ENCODE results near the gene UBALD1.

- TF ChIP-seq TBL1XR1 (IDR thresholded peaks at IDR 0.05; ENCODE audit: low read length in 2 of 2) = no peak
- no peak for TF ChIP-seq CTCF (IDR thresholded peaks at IDR 0.05 in 2 of 3, conservative IDR thresholded peaks at IDR 0.05 in 1 of 3; ENCODE audit: insufficient read depth in 2 of 3, low read depth in 1 of 3, low read length in 3 of 3)
- TF ChIP-seq SMC3 (conservative IDR thresholded peaks at IDR 0.05; ENCODE audit: insufficient read depth, low read depth, low read length) = no peak
- TF ChIP-seq KLF6 (CRISPR knock-in tag; IDR thresholded peaks at IDR 0.05; ENCODE audit: borderline replicate concordance) = no peak
- no peak for TF ChIP-seq ZFP36 (IDR thresholded peaks at IDR 0.05; ENCODE audit: low read depth, low read length, partially characterized antibody)
- TF ChIP-seq BCLAF1 (IDR thresholded peaks at IDR 0.05; ENCODE audit: borderline replicate concordance in 1 of 2, control insufficient read depth in 1 of 2, low read depth in 2 of 2, low read length in 1 of 2) = no peak
- TF ChIP-seq FOXP1 (CRISPR knock-in tag; IDR thresholded peaks at IDR 0.05) = no peak
- TF ChIP-seq FOSL1 (tag; conservative IDR thresholded peaks at IDR 0.05) = no peak
- TF ChIP-seq RBM14 (IDR thresholded peaks at IDR 0.05; ENCODE audit: borderline replicate concordance, insufficient read depth, low read depth, low read length) = no peak
- no peak for TF ChIP-seq SMARCE1 (IDR thresholded peaks at IDR 0.05)
- TF ChIP-seq CAMTA2 (CRISPR knock-in tag; conservative IDR thresholded peaks at IDR 0.05) = no peak
- TF ChIP-seq, protein P1, sequence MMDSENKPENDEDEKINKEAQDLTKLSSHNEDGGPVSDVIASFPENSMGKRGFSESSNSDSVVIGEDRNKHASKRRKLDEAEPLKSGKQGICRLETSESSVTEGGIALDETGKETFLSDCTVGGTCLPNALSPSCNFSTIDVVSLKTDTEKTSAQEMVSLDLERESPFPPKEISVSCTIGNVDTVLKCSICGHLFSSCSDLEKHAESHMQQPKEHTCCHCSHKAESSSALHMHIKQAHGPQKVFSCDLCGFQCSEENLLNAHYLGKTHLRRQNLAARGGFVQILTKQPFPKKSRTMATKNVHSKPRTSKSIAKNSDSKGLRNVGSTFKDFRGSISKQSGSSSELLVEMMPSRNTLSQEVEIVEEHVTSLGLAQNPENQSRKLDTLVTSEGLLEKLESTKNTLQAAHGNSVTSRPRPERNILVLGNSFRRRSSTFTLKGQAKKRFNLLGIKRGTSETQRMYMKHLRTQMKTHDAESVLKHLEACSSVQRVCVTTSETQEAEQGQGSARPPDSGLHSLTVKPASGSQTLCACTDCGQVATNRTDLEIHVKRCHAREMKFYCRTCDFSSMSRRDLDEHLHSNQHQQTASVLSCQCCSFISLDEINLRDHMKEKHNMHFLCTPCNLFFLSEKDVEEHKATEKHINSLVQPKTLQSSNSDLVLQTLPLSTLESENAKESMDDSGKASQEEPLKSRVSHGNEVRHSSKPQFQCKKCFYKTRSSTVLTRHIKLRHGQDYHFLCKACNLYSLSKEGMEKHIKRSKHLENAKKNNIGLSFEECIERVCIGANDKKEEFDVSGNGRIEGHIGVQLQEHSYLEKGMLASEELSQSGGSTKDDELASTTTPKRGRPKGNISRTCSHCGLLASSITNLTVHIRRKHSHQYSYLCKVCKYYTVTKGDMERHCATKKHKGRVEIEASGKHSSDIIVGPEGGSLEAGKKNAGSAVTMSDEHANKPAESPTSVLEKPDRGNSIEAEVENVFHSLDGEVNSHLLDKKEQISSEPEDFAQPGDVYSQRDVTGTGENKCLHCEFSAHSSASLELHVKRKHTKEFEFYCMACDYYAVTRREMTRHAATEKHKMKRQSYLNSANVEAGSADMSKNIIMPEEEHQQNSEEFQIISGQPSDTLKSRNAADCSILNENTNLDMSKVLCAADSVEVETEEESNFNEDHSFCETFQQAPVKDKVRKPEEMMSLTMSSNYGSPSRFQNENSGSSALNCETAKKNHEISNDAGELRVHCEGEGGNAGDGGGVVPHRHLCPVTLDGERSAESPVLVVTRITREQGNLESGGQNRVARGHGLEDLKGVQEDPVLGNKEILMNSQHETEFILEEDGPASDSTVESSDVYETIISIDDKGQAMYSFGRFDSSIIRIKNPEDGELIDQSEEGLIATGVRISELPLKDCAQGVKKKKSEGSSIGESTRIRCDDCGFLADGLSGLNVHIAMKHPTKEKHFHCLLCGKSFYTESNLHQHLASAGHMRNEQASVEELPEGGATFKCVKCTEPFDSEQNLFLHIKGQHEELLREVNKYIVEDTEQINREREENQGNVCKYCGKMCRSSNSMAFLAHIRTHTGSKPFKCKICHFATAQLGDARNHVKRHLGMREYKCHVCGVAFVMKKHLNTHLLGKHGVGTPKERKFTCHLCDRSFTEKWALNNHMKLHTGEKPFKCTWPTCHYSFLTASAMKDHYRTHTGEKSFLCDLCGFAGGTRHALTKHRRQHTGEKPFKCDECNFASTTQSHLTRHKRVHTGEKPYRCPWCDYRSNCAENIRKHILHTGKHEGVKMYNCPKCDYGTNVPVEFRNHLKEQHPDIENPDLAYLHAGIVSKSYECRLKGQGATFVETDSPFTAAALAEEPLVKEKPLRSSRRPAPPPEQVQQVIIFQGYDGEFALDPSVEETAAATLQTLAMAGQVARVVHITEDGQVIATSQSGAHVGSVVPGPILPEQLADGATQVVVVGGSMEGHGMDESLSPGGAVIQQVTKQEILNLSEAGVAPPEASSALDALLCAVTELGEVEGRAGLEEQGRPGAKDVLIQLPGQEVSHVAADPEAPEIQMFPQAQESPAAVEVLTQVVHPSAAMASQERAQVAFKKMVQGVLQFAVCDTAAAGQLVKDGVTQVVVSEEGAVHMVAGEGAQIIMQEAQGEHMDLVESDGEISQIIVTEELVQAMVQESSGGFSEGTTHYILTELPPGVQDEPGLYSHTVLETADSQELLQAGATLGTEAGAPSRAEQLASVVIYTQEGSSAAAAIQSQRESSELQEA (IDR thresholded peaks at IDR 0.05; ENCODE audit: low read depth) = no peak
Observed at GRCh38 chr16:4593086-4593485, 21.6 kb downstream of the UBALD1 start.
